GM21717 (cell line): ENCODE results near the gene CRB3.
A peak's percentile ranks its signal among the peaks of the same experiment; 100 is the strongest.
"Not testable (repeated sequence)": the region's sequence is repeated elsewhere in the genome, so short reads cannot be mapped to it uniquely, and the experiment has no call there.

Source experiments
- ATAC-seq: cut with Tn5 transposase; IDR thresholded peaks from one replicate; pipeline ENCODE4 v1.9.1; 2021; ENCODE audit warnings: mild to moderate bottlenecking, moderate library complexity; ENCODE audit not compliant: unreplicated experiment

CRB3 gene

GRCh38 chr19:6464070-6464873, at the start of gene CRB3:
TSS of gene CRB3 (plus strand) at chr19:6464271. CDS start at chr19:6464702, 431 bp downstream.
- ATAC-seq, result no peak

- no peak for ATAC-seq
Observed at GRCh38 chr19:6414793-6415590, 49.1 kb upstream of the CRB3 start.

GRCh38 chr19:6415591-6416190, 48.4 kb upstream of the CRB3 start:
- ATAC-seq, result no peak

- ATAC-seq, result no peak
Observed at GRCh38 chr19:6416658-6417405, 47.2 kb upstream of the CRB3 start.

- no peak for ATAC-seq
Observed at GRCh38 chr19:6417713-6418561, 46.1 kb upstream of the CRB3 start.

GRCh38 chr19:6418562-6418932, 45.5 kb upstream of the CRB3 start:
- ATAC-seq, result no peak

GRCh38 chr19:6421075-6422014, 42.7 kb upstream of the CRB3 start:
- no peak for ATAC-seq

- no peak for ATAC-seq
Observed at GRCh38 chr19:6423499-6424194, 40.4 kb upstream of the CRB3 start.

GRCh38 chr19:6424195-6424938, 39.7 kb upstream of the CRB3 start, which contains the start of gene KHSRP:
TSS of gene KHSRP (minus strand) at chr19:6424811. CDS start at chr19:6424701, 110 bp downstream.
- ATAC-seq, result no peak

GRCh38 chr19:6424939-6425731, 38.9 kb upstream of the CRB3 start:
- ATAC-seq, result peak; percentile 79

- no peak for ATAC-seq
Observed at GRCh38 chr19:6425732-6426620, 38.1 kb upstream of the CRB3 start.

- ATAC-seq, result no peak
Observed at GRCh38 chr19:6427131-6427530, 36.9 kb upstream of the CRB3 start.

GRCh38 chr19:6428692-6429418, 35.2 kb upstream of the CRB3 start:
- ATAC-seq, result not testable (repeated sequence)

- no peak for ATAC-seq
Observed at GRCh38 chr19:6429419-6430221, 34.5 kb upstream of the CRB3 start.
